GM12874 (cell line): ENCODE data around the gene TCOF1.

Experiments
- CTCF ChIP-seq: IDR thresholded peaks from 2 replicates; pipeline ENCODE4 v1.5.1; 2011; ENCODE audit warnings: low read depth, mild to moderate bottlenecking, control low read depth, low read length, moderate library complexity; ENCODE audit not compliant: insufficient read depth

TCOF1 gene

DNA sequence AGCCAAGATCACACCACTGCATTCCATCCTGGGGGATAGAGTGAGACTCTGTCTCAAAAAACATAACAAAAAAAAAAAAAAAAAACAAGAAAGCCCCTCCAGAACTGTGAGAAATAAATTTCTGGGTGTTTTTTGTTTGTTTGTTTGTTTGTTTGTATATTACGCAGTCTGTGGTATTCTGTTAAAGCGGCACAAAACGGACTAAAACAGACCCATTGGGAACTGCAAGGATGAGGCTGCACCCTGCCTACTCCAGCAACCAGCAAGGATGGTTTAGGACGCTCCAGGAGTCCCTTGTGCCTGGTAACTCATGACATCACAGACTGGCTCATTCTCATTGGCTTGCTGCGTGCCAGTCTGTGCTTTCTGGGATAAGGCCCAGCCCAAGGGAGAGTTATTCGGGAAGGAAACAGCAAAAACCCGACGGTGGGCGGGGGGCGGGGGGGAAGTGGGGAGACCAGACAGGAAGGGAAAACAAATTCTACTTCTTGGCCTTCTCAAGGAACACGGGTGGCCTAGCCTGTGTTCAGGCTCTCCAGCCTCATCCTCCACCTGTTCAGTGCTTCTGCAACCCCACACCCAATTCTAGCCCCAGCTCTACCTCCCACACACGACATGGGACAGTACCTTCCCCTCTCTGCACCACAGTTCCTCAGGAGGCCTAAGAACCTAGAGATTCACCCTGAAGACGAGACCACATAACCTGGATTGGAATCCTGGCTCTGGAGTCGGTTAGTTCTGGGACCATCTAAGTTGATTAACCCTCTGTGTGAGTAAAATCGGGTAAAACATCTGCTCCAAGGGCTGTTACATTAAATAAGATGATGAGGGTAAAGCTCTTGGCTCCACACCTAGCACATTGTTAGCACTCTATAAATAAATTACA, 52.4 kb downstream of the TCOF1 start:
- TF ChIP-seq CTCF = no peak

- TF ChIP-seq CTCF = no peak
Measured at GRCh38 chr5:150410524-150411244, 53.2 kb downstream of the TCOF1 start.

DNA sequence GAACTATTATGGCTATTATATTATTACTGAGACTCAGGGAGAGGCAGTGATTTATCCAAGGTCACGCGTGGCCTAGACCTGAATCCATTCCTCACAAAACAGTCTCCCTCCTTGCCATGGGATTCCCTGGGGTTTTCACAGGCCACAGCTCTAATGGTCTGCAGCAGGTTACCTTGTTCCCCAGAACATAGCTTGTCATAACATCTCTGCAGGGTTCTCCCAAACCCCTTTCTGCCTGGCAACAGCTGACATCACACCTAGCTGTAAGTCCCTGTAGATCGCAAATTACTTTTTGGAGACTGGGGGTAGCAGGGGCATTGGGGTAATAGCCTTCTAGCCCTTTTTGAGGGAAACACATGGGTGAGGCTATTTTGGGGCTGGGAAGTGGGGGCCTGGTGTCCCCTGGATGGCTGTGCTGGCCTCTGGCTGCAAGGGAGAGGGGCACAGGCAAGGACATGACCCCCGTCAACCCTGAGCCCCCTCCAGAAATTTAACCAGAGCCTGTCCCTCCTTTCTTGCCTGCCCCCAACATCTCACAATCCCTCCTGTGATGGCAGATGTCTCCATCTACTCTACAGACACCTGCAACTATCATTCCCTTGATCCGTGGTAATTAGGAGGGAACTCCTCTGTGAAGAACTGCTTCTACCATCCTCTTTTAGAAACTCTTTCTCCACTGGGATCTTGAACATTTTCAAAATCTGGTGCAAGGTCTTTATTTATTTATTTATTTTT, 53.9 kb downstream of the TCOF1 start:
- TF ChIP-seq CTCF = no peak

DNA sequence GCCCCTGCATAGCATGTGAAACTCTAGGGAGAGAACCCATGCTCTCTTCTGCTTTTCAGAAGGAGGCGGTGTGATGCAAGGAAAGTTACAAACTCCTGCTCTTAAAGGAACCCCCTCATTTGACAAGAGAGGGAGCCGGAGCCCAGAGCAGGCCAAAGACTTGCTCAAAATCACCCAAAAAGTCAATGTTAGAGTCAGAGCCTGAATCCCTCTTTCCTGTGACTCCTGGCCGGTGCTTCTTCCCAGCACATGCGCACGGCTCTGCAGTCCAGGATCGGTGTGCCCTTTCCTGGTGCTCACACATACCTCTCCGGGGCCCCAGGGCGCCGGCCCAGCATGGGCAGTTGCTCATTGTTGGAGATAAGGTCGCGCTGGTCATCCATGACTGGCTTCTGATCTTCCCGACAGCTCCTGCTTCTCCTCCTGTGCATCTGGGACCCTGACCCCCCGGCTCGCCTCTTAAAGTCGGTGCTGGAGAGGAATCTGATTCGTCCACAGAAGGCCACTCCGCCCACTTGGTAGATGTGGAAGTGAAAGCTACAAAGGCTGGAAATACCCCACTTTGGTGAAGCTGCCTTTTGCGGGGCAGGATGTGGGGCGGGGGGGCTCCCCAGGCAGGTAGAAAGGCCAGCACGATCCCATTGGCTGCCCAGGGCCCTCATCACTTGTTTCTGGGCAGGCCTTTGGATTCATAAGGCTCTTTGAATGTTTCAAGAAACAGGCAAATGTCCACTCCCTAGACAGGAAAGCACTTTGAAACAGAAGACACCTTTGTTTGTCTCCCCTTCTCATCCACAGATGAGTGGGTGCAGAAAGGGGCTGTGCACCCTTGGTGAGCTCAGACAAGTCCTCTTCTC, 55.0 kb downstream of the TCOF1 start, which contains the start of gene CD74:
Gene CD74 (minus strand): TSS at position 592 of the 857 bp plus-strand sequence. CDS start 161 bp downstream, at position 431.
- TF ChIP-seq CTCF = no peak

GRCh38 chr5:150413176-150413901, 55.8 kb downstream of the TCOF1 start:
- TF ChIP-seq CTCF = no peak

GRCh38 chr5:150419630-150420270, 62.3 kb downstream of the TCOF1 start:
- no peak for TF ChIP-seq CTCF
